GM12873 (cell line): ENCODE results near the gene TEX12.

Source experiments
- CTCF ChIP-seq: IDR thresholded peaks from 2 replicates; pipeline ENCODE4 v1.5.1; 2012; ENCODE audit warnings: low read depth, mild to moderate bottlenecking, moderate library complexity, low read length, control low read depth; ENCODE audit not compliant: insufficient read depth; ENCODE audit errors: missing control alignments

TEX12 gene

GRCh38 chr11:112132737-112133136 lies 34.4 kb upstream of the TEX12 start:
- TF ChIP-seq CTCF: no peak

- no peak for TF ChIP-seq CTCF
These were observed 32.7 kb upstream of the TEX12 start for GRCh38 chr11:112134473-112134872.

- TF ChIP-seq CTCF: no peak
These were observed 23.6 kb upstream of the TEX12 start for GRCh38 chr11:112143597-112143996.

GRCh38 chr11:112150517-112150916 lies 16.7 kb upstream of the TEX12 start:
- TF ChIP-seq CTCF: no peak

GRCh38 chr11:112156153-112156955 lies 10.8 kb upstream of the TEX12 start:
- no peak for TF ChIP-seq CTCF

- no peak for TF ChIP-seq CTCF
These were observed 10.0 kb upstream of the TEX12 start for GRCh38 chr11:112156956-112157766.
